ENCODE measurements around the gene ASIC2.

Gene ASIC2

DNA sequence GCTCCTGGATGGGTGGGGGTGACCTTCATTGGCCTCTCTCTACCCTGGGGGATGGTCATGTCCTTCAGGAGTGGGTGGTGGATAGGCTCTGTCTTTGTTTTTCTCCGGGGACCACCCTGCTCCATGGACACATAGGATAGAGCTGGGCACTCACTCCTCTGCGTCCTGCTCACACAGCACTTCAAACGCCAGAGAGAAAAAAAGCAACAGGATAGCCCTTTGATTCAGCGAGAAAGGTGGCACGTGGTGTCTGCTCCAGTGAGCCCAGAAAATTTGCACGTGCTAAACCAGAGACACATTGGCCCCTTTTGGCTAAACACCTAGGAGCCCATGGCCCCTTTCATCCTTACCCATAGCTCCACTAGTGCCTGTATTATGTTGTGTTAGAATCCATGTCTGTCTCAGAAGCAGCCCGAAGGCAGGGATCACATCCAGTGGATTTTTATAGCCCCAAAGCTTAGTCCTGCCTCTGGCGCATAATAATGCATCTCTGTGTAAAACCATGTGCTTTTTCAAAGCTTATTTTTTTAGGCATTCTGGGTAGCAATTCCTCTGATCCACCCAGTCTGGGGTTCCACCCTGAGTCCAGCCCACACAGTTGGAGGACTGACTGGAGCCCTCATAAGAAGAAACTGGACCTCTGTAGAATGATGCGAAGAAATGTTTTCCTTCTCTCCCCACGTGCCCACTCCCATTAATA, 90.1 kb downstream of the ASIC2 start:
- no peak for DNase-seq

DNA sequence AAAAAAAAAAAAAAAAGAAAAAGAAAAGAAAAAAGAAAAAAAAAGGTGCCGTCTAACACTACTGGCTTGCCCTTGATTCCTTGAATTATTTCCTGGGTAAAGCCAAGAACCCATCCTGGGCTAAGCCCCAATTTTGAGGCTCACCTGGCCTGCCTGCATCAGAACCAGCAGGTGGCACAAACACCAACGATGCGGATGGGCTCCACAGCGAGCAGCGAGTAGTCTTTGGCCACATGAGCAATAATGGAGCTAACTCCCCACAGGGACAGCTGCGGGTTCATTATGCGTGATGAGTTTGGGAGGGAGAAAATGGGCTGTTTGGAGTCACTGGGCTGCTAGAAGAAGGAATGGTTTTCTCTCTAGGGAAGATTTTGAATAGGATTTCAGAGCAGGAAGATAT, 91.1 kb downstream of the ASIC2 start:
- DNase-seq, result no peak

DNA sequence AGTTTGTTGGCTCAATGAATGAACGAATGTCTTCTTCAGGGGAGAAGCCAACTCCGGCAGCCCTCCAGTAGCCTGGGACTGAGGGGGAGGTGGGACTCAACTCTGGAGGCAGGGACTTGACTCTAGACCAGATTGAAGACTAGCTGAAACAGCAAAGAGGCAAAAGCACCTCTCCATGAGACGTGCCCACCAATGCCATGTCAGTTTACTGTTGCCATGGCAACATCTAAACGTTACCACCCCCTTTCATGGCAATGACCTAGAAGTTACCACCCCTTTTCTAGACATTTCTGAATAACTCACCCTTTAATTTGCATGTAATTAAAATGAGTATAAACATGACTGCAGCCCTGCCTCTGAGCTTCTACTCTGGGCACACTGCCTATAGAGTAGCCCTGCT, 91.8 kb downstream of the ASIC2 start:
- no peak for DNase-seq

DNA sequence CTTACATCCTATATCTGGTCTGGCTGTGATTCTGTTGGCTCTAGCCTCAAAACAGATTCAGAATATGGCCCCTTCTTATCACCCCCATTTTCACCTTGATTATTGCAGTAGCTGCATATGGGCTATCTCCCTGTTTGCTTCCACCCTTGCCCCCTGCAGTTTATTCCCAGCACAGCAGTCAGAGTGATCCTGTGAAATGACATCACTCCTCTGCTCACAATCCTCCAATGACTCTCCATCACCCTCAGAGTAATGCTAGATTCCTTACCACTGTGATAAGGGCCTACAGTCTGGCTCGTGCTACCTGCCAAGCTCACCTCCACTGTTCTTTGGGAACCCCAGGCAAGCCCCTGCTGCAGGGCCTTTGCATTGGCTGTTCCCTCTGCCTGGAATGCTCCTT, 92.5 kb downstream of the ASIC2 start:
- no peak for DNase-seq

DNA sequence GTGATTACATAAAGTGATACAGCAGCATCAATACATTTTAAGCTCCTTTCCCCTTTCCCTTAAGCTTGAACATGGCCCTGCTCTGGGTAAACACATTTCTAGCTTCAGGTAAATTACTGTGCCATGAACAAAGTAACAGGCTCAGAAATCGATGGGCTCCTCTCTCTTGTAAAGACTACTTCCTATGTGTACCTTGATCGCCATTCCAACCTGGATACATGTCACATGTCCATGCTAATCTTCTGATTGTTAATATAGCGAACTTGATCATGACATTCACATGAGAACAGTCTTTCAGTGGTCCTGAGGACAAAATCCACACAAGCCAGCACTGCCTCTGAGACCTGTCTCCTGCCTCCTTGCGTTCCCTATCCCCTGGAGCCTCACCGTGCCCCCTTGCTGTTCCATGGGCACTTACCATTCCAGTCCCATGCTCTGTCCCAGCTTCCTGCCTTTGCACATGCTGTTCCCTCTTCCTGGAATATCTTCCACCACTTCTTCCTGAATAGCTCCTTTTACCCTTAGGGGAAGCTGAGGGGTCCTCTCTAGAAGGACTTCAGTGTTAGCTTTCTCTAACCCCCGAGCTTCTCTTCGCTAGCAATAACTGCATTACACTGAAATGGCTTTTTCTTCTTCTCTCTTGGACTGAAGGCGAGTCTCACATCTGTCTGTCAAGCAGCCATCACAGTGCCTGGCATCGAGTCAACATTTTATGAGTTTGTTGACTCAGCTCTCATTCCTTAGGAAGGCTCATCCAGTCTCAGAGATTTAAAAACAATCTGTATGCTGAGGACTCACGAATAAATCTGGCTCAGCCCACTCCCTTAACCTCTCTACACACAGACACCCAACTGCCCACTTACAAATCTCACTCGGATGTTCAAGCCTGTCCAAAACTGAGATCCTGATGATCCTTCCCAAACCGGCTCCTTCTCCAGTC, 93.3 kb downstream of the ASIC2 start:
- DNase-seq, result no peak

DNA sequence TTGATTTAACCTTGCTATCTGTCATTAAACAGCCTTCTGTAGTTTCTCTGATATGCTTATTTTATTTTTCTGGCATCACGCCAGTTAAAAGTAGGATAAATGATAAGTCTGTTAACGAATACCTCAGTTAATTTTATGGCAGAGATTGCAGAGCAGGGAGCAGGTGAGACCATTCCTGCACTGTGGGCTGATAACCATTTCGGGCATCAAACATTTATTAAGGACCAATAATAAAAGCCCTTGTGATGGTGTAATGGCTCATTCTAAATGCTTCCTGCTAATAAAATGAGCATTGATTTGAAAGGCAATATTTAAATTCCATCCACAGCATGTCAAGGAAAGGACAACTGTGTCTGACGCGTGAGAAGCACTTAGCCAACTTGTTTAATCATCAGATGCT, 94.1 kb downstream of the ASIC2 start:
- no peak for DNase-seq

DNA sequence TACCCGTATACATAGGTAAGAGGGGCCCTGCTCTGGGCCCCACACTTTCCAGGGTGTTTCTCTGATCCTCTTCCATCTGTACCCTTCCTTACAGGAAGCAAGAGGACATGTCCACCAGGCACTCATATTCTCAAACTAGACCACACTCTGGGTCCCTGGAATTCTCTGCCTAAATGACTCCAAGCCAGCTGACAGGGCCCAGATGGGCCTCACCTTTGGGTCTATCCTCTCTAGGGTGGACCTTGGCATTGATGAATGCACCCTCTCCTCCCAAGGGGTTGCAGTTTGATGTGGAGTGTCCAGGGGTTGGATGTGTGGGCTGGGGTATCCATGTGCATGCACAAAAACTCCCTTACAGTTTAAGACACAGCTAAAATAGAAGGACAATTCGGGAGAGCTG, 95.8 kb downstream of the ASIC2 start:
- DNase-seq, result no peak

DNA sequence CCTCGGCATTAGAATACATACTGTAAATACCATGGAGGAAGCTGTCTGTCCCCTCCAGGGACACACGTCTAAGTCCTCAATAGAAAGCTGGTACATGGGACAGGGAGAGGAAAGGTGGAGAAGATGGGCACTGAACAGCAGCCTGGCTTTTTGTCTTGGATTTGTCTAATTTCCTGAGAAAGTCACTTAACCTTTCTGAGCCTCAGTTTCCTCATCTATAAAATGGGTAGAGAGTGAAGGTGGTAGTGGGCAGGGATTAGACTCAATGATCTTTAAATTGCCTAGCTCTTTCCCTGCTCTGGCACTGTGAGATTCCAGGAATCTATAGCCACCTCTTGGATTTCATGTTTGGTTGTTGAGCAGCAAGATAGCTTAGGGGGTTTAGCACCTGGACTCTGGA, 96.2 kb downstream of the ASIC2 start:
- no peak for DNase-seq

DNA sequence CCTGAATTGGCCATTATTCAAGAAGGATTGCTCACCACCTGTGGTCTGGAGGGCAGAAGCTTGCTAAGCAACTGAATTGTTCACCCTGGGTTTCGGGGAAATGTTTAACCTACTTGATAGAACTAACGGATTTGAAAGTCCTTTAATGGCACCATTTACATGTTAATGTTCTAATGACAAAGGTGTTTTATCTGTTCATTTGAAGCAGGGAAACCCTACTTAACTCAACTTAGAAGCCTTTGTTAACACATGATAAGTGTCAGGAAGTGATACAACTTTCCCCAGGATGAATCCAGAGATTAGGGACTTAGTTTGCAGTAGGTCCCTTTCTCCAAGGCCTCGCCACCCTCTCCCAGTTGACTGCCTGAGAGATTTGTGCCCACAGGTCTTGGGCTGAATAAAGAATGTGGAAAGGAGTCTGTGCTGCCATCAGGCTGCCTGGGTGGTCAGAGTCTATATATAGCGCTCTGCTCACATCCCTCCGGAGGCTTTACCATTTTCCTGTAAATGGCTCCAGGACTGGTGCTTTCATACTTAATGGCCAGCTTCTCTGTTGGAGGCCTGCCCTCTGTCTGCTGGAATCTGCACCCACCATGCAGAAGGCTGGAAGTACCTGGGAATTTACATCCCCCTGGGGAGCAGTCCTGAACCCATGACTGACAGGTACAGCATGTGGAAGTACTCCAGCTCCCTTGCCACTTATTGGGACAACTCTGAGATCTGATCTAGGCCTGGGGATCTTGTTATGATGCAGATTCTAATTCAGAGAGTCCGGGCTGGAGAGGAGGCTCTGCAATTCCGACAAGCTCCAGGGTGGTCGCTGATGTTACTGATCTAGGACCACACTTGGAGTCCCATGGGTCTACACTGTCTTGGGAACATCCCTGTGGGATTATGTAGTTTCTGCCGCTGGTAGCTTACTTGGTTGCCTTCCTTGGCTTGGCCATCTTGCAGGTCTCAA, 99.9 kb downstream of the ASIC2 start:
- DNase-seq, result no peak

DNA sequence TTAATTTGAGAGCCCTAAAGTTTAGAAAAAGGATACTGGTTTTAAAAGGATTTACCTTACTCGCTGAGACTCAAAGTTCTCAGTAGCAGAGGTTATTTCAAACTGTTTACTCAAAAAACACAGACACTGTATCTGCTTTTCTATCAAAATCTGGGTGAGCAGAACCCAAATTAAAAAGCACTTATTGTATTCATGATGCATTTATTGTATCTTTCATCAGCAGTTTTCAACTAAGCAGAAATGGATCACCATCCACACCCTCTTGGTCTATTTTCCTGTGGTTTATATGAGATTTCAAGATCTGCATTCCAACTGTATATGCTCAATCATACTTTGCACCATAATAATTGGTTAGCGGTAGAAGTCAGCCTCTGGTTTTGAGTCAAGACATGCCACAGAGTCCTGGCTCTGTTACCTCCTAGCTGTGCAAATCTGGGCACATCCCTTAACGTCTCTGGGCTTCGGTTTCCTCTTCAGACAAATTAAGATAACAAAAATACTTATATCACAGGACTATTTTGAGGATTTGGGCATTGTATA, 109.5 kb downstream of the ASIC2 start:
- no peak for DNase-seq

DNA sequence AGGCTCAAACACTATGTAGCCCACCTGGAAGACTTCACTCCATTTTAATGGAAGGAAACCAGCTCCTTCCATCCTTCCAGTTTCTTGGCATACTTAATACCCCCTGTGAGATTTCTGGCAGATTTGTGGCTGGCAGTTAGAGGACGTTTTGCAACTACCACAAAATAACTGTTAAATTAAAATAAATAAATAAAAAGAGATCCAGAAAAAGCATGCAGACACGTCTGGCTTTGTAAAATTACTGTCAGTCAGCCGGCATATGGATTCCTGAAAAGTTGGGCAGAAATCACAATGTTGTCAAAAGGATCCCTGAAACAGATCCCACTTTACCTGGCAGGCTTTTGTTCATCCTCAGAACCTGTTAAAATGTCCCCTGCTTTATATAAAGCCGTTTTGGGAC, 113.9 kb downstream of the ASIC2 start:
- no peak for DNase-seq

DNA sequence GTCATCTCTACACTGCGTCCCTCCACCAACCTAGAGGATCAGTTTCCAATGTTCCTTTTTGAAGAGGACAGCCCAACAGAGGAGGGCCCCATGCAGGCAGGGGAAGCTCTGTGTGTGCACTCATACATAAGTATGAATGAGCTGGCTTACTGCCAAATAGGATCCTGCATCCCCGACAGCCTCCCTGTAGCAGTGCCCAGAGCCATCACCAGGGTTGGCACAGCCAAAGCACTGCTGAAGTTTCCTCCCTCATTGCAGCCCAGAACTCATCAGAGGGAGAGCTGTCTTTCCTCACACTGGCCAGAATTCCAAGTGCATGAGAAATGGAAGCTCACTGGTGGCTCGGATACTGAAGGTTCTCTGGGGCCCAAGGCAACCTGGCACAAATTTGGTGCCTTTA, 114.4 kb downstream of the ASIC2 start:
- DNase-seq, result no peak

DNA sequence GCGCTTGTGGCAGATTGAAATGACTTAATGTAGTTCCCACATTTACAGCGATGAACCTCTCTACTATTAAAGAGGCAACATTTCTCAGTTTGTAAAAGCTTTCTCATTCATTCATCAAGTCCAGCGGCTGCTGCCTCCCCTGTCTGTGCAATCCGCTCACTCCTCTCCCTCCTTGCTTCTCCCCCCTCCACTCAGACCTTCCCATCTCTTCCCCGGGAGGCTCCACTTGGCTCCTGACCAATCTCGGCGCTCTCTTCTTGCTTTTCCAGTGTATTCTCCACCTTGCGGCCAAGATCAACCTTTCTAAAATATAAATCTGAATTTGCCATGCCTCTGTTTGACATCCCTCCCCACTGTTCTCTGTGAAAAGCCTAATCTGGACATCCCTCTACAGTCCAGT, 117.5 kb downstream of the ASIC2 start:
- DNase-seq, result no peak

DNA sequence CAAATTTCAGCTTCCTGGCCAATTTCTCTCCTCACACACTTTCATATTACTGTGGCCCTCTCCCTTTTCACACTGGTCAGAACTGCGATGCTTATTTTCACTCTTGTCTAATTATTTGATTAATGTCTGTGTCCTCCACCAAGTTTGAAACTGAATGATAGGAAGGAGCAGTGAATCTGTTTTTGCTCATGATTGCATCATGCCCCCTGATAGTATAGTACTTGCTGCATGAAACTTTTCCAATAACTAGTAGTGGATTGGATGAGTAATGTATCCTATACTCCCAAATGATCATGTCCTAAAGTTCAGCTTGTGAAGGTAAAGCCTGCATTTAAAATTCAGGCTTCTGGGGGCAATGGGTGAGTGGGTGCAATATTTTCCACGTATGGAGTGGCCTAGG, 121.2 kb downstream of the ASIC2 start:
- DNase-seq, result no peak

DNA sequence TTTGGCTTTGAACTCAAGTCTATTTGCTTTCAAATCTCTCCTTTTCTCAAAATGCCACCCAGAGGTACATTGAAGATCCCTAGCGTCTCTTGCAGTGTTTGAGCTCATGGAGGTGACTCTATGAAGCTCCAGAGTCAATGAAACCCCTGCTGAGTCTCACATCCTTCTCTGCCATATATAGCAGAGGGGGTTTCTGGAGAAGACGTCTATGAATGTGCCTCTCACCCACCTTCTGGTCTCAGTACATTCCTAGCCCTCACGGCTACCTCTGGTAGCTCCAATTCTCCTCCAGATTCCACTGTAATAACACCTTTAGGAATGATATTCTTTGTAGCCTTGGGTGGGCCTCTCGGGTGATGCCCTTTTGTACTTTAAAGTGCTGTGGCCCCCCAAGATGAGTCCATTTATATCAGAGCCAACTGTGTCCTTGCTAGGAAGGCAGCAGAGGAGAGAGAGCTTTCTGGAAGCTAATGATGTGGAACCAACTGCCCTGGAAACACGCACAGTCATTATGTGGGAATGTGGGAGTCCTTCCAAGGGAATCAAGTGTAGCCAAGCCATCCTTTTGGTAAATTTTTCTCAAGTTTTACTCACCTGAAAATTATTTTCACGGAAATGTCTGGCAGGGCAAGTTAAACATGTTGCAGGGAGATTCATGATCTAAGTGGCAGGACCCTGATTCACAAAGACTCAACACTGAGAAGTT, 123.4 kb downstream of the ASIC2 start:
- no peak for DNase-seq

DNA sequence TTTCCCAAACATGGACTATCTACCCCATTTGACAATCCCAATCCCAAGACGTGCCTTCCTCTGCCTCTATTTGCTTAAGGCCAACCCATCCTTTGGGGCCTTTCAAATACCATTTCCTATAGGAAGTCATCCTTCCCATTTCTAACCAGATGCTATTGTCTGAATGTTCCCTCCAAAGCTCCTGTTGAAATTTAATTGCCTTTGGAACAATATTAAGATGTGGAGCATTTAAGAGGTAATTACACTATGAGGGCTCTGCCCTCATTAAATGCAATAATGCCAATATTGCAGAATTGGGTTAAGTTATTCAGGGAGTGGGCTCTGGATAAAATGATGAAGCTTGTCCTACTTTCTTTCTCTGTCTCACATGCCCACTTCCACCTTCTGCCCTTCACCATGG, 125.4 kb downstream of the ASIC2 start:
- no peak for DNase-seq

DNA sequence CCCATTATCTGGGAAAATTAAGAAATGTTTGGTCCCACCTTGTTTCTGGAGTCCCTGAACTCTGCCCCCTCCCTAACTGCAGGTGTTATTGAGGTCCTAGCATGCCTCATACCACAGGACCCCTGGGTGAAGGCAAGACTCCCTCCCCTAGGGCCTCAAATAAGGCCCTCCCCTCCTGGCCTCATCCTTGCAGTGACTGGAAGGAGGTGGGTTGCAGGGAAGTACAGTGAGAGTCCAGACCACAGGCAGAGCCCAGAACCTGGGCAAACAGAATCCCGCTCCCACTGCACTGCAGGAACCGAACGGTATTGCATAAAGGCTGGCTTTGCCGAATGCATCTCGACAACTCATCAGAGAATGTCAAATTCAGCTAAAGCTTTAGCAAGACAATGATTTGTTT, 126.6 kb downstream of the ASIC2 start:
- DNase-seq, result no peak

DNA sequence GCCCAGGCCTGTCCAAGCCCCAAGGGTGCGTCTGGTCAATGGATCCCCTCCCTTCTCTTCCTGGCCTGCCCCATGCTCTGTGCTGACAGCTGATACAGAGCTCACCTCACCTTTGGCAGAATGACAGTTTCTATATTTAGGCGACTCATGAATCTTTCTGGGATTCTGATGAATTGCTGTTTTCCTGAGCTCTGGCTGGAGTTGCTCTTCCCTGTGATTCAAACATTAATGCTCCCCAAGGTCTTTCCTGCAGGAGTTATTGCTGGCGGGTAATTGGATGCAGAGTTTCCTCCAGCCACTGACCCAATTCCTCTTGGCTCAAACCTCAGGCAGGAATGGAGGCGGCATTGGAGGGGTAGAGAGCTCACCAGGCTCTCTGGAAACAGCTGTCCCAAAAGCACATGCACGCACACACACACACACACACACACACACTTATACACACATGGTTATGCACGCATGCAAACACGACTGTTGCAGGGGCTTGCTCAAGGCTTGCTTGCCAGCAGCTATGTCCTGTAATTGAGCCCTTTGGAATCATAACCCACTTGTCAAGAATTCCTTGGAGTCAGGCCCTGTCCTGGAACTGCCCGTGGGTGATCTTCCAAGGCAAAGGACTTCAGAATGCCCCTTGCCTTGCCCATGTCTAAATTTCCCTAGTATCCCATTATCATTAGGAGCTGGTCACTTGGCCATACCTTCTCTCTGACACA, 128.8 kb downstream of the ASIC2 start:
- no peak for DNase-seq

DNA sequence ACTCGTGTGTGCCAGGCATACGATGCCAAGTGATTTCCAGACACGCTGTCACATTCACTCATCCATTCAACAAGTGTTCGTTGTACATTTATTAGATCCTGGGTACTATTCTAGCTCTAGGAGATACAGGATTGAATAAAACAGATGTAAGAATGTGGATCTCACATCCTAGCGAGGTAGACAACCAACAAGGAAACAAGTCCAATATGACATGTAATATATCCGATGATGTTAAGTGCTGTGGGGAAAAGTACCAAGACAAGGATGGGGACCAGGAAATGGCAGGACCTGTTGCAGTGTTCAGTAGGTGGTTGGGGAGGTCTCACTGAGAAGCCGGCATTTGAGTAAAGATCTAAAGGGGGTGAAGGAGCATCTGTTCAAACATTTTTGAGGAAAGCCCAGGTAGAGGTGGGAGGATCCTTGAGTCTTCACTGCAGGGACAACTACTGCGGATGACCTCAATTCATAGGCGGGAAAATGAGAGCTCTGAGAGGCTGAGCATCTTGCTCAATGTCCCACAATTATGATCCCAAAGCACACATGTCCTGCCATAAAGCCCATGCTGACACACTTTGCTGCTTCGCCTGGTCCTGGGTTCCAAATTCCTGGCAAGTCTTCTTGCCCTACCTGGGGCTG, 129.4 kb downstream of the ASIC2 start:
- DNase-seq, result no peak

DNA sequence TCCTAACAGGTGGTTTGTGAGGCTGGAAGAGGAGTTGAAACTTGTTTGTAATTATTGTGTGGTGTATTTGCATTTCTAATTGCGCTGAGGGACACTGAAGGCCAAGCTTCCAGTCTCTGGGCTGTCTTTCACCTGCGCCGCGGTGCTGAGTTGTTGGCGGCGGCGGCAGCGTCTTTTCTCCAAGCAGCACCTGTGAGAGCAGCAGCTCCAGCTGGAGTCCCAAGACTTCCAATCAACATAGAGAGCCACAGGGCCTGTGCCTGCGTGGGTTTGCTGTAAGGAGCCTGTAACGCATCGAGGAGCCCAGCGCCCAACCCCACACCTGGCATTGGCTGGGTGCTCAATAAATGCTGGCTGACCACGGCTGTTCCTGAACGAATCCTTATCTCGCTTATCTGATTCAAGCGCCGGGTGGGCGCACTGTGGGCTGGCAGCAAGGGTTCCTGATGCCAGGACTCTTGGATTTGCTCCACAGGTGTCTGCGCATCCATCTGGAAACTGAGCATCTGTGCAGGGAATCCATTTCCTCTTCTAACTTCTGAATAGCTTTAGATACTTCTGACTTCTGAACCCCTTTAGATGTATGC, 138.1 kb downstream of the ASIC2 start:
- no peak for DNase-seq

DNA sequence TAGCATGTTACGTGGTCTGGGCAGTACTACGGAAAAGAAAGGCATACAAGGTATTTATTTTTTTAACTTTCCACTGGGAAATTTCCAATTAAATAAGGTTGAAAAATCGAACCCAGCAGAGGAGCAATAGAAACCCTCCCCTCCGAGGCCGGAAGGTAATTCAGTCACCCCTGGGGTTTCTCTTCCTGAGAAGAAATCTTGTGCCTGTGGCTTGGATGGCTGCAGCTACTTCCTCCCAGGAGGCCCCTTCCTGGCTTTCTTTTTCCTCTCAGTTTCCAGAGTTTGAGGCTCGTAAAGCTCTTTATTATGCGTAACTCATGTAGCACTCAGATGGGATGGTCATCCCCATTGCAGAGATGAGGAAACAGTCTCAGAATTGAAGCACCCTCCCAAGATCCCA, 140.3 kb downstream of the ASIC2 start:
- DNase-seq, result no peak
